Neural cell (in vitro differentiated cells): ENCODE results near the gene DRD2. TPM values are rescaled to one million over a fixed set of nuclear protein-coding genes. Genes with fewer than 3 reads are reported as not detected.

ENCODE experiments used
- H2AFZ ChIP-seq: fragments of 200-600, 300-800 bp; sonication (generic), shearing (Covaris generic); 2 replicates; pipeline ENCODE4 v1.6.0; 2014; ENCODE audit warnings: low read depth, mild to moderate bottlenecking, antibody characterized with exemption, low read length, moderate library complexity
- H3F3A ChIP-seq: fragments of 200-600 bp; shearing (Covaris generic); 2 replicates; pipeline ENCODE4 v1.6.1; 2016; ENCODE audit warnings: mild to moderate bottlenecking, moderate library complexity, mixed read lengths, antibody characterized with exemption, low read length; ENCODE audit not compliant: insufficient read depth, poor library complexity, severe bottlenecking
- H3K27ac ChIP-seq: fragments of 200-600, 300-800 bp; sonication (generic), shearing (Covaris generic); 2 replicates; pipeline ENCODE4 v1.5.1; 2014; ENCODE audit warnings: mild to moderate bottlenecking, low read length, moderate library complexity
- H3K27me3 ChIP-seq: fragments of 300-800, 200-600 bp; sonication (generic), shearing (Covaris generic); 2 replicates; pipeline ENCODE4 v1.6.0; 2014; ENCODE audit warnings: mild to moderate bottlenecking, low read depth, low read length, moderate library complexity; ENCODE audit not compliant: insufficient read depth
- H3K36me3 ChIP-seq: fragments of 300-800, 200-600 bp; sonication (generic), shearing (Covaris generic); 2 replicates; pipeline ENCODE4 v1.5.1; 2014; ENCODE audit warnings: mild to moderate bottlenecking, antibody characterized with exemption, low read length, moderate library complexity; ENCODE audit not compliant: insufficient read depth
- H3K4me2 ChIP-seq: fragments of 300-800, 200-600 bp; sonication (generic), shearing (Covaris generic); 2 replicates; pipeline ENCODE4 v1.6.0; 2014; ENCODE audit warnings: mild to moderate bottlenecking, low read length
- H3K4me3 ChIP-seq: fragments of 300-800, 200-600 bp; sonication (generic), shearing (Covaris generic); 2 replicates; pipeline ENCODE4 v1.5.1; 2014; ENCODE audit warnings: mild to moderate bottlenecking, low read length, moderate library complexity
- H3K79me2 ChIP-seq: fragments of 200-600 bp; shearing (Covaris generic); replicated peaks from 2 replicates; pipeline ENCODE4 v1.6.0; 2014; ENCODE audit warnings: mild to moderate bottlenecking, low read length, moderate library complexity; ENCODE audit not compliant: insufficient read depth
- H3K9ac ChIP-seq: fragments of 300-800, 200-600 bp; sonication (generic), shearing (Covaris generic); 2 replicates; pipeline ENCODE4 v1.6.1; 2016; ENCODE audit warnings: mild to moderate bottlenecking, low read length, mixed read lengths
- H3K9me2 ChIP-seq: fragments of 200-600 bp; shearing (Covaris generic); 2 replicates; pipeline ENCODE4 v1.6.1; 2016; ENCODE audit warnings: mild to moderate bottlenecking, low read length, mixed read lengths; ENCODE audit not compliant: insufficient read depth
- H3K9me3 ChIP-seq: fragments of 200-600, 300-800 bp; sonication (generic), shearing (Covaris generic); 2 replicates; pipeline ENCODE4 v1.6.1; 2016; ENCODE audit warnings: mild to moderate bottlenecking, mixed run types, low read length, moderate library complexity, mixed read lengths
- H4K20me1 ChIP-seq: fragments of 200-600 bp; shearing (Covaris generic); 2 replicates; pipeline ENCODE4 v1.6.1; 2016; ENCODE audit warnings: mild to moderate bottlenecking, mixed run types; ENCODE audit not compliant: insufficient read depth
- CTCF ChIP-seq: fragments of 450-650 bp; IDR thresholded peaks from 2 replicates; pipeline ENCODE4 v1.5.1; 2014; ENCODE audit warnings: antibody characterized with exemption, mild to moderate bottlenecking, moderate library complexity; ENCODE audit not compliant: poor library complexity, severe bottlenecking
- EP300 ChIP-seq: fragments of 450-650 bp; conservative IDR thresholded peaks from 2 replicates; pipeline ENCODE4 v1.6.1; 2014; ENCODE audit warnings: antibody characterized with exemption, mild to moderate bottlenecking, moderate library complexity; ENCODE audit not compliant: poor library complexity, severe bottlenecking
- EZH2 ChIP-seq: fragments of 200-600, 300-800 bp; shearing (Covaris generic), sonication (generic); IDR thresholded peaks from 2 replicates; pipeline ENCODE4 v1.6.1; 2014; ENCODE audit warnings: antibody characterized with exemption, low read length, borderline replicate concordance, mild to moderate bottlenecking; ENCODE audit not compliant: insufficient read depth, poor library complexity, severe bottlenecking
- MXI1 ChIP-seq: fragments of 450-650 bp; conservative IDR thresholded peaks from 2 replicates; pipeline ENCODE4 v1.6.1; 2014; ENCODE audit warnings: antibody characterized with exemption, mild to moderate bottlenecking; ENCODE audit not compliant: poor library complexity, severe bottlenecking
- POLR2AphosphoS5 ChIP-seq: IDR thresholded peaks from 2 replicates; pipeline ENCODE4 v1.6.1; 2012
- RAD21 ChIP-seq: fragments of 450-650 bp; conservative IDR thresholded peaks from 2 replicates; pipeline ENCODE4 v1.6.1; 2014; ENCODE audit warnings: antibody characterized with exemption, mild to moderate bottlenecking, moderate library complexity
- REST ChIP-seq: IDR thresholded peaks from 2 replicates; pipeline ENCODE4 v1.6.1; 2012; ENCODE audit warnings: borderline replicate concordance
- SMC3 ChIP-seq: fragments of 450-650 bp; conservative IDR thresholded peaks from 2 replicates; pipeline ENCODE4 v1.6.1; 2014; ENCODE audit warnings: antibody characterized with exemption, mild to moderate bottlenecking, moderate library complexity; ENCODE audit not compliant: poor library complexity
- TAF1 ChIP-seq: IDR thresholded peaks from 2 replicates; pipeline ENCODE4 v1.6.1; 2012; ENCODE audit warnings: low read depth
- polyA plus RNA-seq: library from polyadenylated mRNA; depleted of rRNA; stranded (reverse); fragments of >200 nt; gene quantifications from 2 replicates; pipeline ENCODE4 v1.2.3, GENCODE V29; 2014

The DRD2 gene
- polyA plus RNA-seq, 1 donor from 2014 or later: 0.24 TPM

- no peaks in the 10 kb centered on the region for H3F3A ChIP-seq
- no peaks in the 10 kb centered on the region for H4K20me1 ChIP-seq
- no peak overlapping the region for H3K27ac ChIP-seq
- no peaks in the 10 kb centered on the region for H3K79me2 ChIP-seq
- H3K27me3 ChIP-seq: no peaks in the 10 kb centered on the region
- H3K9me3 ChIP-seq: no peaks in the 10 kb centered on the region
- H3K4me3 ChIP-seq: no peak overlapping the region
- H2AFZ ChIP-seq: no peak overlapping the region
- no peak overlapping the region for H3K4me2 ChIP-seq
- H3K9ac ChIP-seq: no peak overlapping the region
- no peaks in the 10 kb centered on the region for H3K9me2 ChIP-seq
- no peaks in the 10 kb centered on the region for H3K36me3 ChIP-seq
- TF ChIP-seq MXI1 (no peak), POLR2AphosphoS5 (no peak), SMC3 (no peak), REST (no peak), CTCF (no peak), TAF1 (no peak), EZH2 (no peak), RAD21 (no peak), EP300 (no peak)
Observed at GRCh38 chr11:113377681-113378412, 97.4 kb downstream of the DRD2 start.

- Histone ChIP-seq H3F3A (no peaks in the 10 kb centered on the region), H4K20me1 (no peaks in the 10 kb centered on the region), H3K79me2 (no peaks in the 10 kb centered on the region), H3K27me3 (no peaks in the 10 kb centered on the region), H3K27ac (no peak overlapping the region), H3K9ac (no peak overlapping the region), H3K36me3 (no peaks in the 10 kb centered on the region), H3K9me2 (no peaks in the 10 kb centered on the region), H3K4me3 (no peak overlapping the region), H2AFZ (no peak overlapping the region), H3K9me3 (no peaks in the 10 kb centered on the region), H3K4me2 (no peak overlapping the region)
- no peak for TF ChIP-seq RAD21
- no peak for TF ChIP-seq REST
- TF ChIP-seq EP300: no peak
- no peak for TF ChIP-seq POLR2AphosphoS5
- no peak for TF ChIP-seq CTCF
- no peak for TF ChIP-seq TAF1
- TF ChIP-seq MXI1: no peak
- TF ChIP-seq SMC3: no peak
- no peak for TF ChIP-seq EZH2
Observed at GRCh38 chr11:113376156-113376555, 99.0 kb downstream of the DRD2 start.
